ENCODE data around the gene CCDC149.

The CCDC149 gene

DNA sequence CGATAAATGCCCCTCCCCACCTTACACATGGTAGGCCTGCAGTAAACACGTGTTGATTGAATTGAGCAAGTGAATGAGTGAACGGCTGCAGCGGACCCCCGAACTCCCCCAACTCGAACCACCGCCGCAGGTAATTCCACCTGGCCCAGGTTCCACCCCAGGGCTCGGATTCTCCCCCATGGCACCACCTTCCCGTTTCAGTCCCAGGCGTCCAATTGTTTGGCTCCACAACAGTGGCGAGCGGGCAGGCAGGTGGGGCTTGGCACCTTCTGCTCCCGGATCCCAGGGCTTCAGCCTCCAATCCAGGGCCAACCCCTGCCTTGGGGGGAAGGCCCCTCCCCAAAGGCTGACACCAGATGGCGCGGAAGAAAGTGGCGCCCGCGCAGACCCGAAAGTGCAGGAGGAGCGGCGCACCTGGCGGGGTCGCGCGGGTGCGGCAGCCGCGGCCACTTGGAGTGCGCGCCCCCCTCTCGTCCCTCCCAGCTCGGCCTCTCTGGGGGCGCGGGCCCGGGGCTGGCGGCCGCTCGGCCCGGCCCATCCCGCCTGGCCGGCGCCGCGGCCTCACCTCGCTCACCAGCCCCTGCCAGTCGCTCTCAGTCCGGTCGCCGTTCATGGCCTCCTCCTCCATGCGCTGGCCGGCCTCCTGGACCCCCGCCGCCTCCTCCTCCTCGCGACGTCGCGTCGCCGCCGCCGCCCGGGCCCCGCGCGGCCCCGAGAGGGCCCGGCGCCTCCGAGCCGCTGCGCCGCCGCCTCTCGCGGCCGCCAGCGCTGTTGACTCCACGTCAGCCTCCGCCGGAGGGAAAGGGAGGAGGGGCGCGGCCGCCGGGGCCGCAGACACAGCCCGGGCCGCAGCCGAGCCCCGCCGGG is at the start of gene CCDC149:
Gene CCDC149 (minus strand): TSS at position 791 of the 867 bp plus-strand sequence. CDS start 178 bp downstream, at position 613.
- peak in 1 of 2 donors; percentile 42 for DNase-seq

DNA sequence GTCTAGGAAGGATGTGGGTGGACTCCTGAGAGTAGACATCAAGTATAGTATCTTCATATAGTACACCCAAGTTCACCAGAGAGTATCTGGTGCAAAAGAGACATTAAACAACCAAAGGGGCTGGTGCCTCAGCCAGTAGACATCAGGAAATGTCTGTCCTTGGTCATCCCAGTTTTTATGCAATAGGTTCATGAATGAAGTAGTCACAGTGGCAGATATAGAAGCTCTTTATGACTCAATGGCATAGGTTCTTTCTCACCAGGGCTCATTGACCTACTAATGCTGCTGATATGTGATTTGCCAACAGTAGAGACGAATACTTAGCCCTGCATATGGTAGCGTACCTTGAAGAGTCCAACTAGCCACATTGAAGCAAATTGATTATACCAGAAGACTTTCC is 45.0 kb upstream of the CCDC149 start:
- no peak for DNase-seq

DNA sequence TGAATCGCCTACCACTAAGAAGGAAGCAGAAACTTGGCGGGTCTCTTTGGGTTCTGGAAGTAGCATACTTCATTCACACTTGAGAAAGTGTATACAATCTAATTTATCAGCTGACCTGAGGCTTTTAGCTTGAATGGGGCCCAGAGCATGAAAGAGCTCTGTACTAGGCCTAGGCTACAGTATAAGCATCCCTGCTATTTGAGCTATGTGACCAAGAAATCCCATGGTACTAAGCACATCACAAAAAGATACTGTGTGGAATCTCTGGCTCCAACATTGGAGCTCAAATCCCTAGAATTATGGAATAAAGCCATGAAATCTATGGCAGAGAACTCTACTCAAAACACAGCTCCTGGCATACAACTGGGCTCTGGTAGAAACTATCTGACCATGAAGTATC is 43.9 kb upstream of the CCDC149 start:
- no peak for DNase-seq

DNA sequence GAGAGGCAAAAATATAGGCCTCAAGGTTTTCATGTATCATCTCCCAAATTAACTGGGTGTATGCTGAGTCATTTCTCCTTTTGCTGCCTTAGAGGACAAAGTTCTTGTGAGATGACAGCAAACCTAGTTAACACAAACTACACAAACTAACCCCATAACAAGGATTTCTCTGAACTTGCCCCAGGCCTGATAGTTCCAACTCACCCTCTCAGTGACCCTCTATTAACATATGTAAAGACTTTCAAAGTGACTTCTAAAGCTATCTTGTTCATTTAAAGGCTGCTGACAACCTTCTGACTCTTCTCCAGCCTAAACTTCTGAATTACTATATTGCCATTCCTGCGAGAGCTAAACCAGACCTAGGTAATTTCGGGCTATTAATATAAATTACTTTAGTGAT is 43.2 kb upstream of the CCDC149 start:
- no peak for DNase-seq

DNA sequence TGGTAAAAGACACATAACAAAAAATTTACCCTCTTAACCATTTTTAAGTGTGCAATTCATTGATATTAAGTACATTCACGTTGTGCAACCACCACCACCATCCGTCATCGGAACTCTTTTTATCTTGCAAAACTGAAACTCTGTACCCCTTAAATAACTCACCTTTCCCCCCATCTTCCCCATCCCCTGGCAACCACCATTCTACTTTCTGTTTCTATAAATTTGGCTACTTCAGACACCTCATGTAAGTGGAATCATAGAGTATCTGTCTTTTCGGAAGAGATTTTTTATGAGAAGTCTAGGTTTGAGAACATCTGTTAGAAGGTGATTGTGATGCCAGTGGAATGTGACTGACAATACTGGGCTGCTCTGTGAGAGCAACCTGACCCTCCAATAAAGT is 39.8 kb upstream of the CCDC149 start:
- DNase-seq: no peak

DNA sequence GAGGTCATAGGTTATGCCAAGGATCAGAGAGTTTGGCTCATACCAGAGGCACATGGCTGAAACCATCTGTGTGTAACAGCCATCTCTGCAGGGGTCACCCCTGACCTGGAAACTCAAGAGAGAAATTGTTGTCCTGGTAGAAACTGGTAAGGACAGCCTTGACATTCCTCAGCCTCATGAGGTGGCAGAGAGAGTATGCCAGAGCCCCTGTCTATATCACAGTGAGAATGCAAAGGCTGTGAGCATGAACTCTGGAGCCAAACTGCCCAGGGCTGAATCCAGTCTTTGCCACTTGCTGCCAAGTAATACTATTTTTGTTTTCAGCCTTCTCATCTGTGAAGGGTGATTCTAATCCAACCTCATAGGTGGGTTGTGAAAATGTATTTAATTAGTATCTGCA is 37.1 kb upstream of the CCDC149 start:
- no peak for DNase-seq

DNA sequence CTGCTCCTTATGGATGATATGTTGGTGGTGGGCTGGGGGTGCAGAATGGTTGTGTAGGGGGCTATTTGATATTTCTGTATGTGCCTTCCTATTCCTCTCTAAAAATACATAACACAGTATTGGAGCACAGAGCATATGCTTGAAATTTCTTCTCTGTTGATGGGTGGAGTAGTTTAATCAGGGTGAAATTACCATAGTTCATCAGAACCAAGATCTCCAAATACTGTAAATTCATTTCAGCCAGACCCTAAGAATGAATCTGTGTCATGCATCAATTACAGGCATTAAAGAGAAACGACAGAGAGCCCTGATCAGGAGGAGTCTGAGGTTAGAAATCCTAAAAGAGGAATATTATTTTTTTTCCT is 25.1 kb upstream of the CCDC149 start:
- no peak for DNase-seq

DNA sequence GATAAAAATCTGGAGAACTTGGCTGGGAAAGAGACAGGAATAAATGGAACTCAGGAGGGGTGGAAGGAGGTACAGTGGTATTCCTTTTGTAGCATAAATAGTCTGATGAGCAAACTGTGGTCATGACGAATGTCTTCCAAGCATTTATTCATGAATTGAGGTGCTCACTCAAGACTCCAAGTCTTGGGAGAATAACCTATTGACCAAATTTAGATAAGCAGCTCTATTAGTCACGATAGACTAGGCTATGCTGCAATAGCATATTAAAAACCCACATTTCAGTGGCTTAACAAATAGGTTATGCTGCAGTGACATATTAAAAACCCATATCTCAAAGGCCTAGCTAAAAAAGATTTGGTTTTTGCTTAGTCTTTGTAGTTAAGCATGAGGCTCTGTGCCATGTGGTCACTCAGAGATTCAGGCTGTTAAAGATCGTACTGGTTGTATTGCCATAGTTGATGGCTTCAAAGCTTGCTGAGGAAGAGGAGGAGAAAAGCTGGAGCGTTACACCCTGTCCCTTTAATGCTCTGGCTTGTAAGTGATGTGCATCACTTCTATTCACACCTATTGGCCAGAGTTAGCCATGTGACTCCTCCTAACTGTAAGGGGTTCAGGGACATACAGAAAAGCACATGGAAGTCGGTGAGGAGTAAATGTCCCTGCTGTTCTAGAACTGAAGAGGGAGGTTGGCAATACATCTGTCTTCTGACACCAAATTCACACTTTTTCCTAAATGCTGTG is 24.5 kb upstream of the CCDC149 start:
- DNase-seq: no peak

DNA sequence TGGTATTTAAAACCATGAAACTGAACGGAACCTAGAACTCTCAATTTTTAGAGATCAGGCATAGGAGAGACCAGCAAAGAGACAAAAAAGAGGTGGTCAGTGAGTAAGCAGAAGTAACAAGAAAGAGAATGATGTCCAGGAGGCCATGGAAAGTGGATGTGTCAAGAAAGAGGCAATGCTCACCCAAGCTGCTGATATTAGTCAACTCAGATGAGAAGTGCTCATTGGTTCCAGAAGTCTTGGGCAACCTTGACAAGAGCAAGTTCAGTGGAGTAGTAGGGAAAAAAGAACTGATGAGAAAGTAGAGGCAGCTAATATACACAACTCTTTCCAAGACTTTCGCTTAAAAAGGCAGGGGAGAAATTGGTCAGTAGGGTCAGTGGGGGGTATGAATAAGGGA is 23.0 kb upstream of the CCDC149 start:
- DNase-seq: no peak

DNA sequence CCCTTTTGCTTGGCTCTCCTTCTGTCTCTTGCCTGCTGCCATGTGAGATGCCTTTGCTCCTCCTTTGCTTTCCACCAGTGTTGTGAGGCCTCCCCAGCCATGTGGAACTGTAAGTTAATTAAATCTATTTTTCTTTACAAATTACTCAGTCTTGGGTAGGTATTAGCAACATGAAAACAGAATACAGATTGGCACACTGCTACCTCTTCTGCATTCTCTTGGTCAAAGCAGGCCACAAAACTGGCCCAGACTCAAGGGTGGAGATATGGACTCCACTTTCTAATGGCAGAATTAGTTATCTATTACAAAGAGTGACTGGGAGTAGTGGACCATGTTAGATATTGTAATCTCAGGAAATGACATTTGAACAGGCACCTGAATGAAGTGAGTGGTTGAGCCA is 21.5 kb upstream of the CCDC149 start:
- DNase-seq: no peak

DNA sequence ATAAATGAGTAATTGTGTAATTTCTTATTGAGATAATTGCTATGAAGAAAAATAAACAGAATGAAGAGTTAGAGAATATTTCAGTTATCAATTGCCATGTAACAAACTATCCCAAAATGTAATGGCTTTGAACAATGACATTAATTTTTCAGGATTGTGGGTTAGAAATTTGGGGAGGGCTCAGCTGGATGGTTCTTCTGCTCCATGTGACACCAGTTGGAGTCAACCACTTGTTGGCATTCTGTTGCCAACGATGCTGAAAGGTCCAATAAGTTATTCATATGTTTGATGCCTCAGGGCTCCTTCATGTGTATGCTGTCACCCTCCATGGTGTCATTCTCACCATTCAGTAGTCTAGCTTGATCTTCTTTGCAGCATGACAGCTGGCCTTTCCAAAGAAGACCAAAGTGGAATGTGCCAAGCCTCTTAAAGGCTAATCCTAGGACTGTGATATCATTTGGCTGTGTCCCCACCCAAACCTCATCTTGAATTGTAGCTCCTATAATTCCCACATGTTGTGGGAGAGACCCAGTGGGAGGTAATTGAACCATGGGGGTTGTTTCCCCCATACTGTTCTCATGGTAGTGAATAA is 20.9 kb upstream of the CCDC149 start:
- no peak for DNase-seq

DNA sequence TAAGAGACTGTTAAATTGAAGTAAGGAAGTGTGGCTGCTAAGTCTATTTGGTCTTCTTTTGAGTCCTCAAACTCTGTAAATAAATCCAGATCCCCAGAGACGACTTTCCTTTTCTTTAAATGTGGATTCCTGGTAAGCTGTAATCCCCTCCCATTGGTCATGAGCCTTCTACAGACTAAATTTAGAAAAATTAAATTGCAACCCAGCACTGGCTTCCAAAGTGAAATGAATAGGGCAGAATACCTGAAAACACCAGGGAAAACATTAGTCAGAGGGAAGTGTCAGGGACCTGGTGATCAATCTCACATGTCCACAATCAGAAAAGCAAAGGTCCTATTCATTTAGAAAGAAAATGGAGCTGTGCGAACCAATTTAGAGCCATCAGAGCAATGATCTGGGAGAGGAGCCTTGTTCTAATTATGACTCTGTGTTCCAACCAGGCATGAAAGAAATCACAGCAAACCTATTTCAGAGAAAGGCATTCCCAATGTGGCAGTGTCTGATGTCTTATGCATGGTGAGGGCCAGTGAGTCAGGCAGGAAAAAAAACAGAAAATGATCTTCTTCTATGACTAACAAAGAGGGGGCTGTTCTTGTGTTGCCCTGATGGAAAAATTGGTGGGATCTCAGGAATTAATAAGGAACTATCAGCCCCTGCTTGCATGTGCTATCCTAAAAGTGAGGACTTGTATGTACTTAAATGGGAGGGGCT is 19.8 kb upstream of the CCDC149 start:
- no peak for DNase-seq

DNA sequence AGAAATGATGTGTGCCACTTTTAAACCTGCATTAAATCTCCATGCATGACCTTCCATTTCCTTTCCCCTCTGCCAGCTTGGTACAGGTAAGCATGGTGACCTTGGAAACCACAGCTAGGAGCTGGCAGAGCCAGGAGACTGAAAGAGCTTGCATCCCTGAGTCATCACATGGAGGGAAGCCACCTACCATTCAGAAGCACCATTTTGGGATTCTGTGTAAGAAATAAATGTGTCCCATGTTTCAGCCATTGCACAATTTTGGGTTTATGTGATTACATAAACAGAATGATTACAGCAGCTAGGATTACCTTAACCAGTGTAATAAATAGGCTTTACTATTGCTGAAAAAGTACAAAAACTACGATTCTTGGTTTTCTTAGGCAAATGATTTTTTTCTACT is 17.3 kb upstream of the CCDC149 start:
- DNase-seq: no peak

DNA sequence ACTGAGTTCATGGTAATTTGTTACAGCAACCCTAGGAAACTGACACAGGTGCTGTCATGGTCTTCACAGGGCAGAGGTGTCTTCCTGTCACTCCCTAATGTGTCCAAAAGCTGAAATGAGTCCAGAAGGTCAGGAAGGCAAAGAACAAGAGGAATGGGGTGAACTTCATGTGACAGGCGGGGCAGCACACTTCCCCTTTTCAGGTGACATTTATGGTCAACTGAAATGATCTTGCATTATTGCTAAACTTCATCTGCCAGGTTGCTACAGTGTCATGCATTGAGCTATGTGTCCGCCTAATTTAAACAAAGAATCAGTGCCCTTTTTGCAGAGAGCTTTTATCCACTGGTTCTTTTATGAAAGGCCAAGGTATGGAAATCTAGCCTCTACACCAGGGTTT is 15.9 kb upstream of the CCDC149 start:
- DNase-seq: no peak

DNA sequence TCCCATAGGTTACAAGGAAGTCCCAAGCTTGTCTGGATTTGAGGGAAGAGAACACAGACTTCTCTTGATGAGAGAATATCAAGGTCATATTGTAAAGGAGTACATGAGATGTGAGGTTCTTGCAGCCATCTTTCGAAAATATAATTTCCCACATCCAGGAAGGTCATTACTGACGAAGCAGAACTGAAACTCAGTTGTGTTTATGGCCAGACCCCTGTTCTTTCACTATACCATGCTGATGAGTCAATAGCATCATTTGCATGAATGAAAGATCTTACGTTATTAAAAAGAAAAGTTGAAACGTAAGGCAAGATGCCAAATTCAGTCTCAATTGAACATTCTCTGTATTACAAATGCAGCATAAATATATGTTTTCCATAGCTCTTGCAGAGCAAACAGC is 14.2 kb upstream of the CCDC149 start:
- DNase-seq: no peak

DNA sequence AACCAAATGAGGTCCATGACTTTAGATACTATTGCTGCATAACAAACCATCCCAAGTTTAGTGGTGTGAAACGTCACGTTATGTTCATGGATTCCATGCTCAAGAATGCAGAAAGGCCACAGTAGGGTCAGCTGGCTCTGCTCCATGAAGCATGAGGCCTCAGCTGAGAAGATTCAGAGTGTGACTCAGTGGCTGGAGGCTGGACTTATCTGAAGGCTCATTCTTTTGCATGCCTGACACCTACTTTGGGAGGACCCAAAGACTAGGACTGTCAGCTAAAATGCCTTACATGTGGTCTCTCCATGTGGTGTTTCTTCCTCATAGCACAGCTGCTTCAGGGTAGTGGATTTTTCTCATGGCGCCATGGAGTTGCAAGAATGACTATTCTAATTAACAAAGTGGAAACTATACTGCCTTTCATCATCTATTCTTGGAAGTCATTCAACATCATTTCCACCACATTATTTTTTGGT is 11.5 kb upstream of the CCDC149 start:
- DNase-seq: no peak

DNA sequence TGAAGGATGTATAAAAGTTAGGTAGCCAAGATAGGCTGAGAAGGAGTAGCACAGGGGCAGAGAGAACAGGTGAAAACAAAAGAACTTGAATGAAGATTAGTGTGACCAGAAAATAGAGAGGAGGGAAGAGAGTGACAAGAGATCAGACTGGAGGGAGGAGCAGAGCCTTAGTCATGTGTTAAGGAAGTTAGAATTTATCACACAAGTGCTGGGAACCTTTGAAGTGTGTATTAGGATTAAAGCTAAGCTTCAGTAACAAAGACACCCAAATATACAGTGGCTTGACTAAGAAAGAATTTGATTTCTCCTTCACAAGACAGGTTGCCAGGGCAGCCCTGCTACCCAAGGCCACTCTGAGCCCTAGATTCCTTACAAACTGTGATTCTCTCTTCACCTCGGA is 10.7 kb upstream of the CCDC149 start:
- DNase-seq: no peak

DNA sequence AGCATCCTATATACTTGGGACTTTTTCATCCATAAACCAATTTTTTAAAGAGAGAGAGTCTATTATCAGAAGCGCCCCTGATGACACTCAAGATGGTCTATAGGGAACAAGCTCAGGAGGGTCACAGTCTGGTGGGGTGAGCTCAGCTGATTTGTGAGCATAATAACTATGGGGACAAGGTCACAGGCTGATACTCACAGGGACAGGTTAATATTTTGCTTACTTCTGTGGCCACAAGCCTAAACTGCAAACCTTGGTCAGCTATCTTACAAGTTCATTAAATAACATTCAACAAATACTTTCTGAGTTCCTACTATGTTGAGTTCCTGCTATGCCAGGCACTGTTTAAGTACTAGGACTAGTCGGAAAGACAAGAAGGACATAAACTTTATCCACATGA is 10.2 kb upstream of the CCDC149 start:
- DNase-seq: no peak

DNA sequence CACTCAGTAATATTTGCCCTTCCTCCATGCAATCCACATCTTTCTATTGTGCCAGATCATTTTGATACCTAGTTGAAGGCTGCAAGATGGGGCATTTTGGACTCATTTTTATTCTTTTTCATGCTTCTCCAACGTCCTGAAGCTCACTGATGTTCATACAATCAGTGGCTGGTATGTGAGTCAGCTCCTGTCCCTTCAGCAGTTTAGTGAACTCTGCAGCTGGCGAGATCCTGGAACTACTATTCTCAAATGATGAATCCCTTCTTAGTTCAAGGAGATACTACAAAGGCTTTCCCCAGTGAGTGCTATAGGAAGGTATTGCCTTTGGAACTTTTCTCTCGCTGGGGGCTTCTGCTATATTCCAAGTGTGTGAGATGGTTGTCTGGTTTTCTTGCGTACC is 9.6 kb upstream of the CCDC149 start:
- DNase-seq: no peak

DNA sequence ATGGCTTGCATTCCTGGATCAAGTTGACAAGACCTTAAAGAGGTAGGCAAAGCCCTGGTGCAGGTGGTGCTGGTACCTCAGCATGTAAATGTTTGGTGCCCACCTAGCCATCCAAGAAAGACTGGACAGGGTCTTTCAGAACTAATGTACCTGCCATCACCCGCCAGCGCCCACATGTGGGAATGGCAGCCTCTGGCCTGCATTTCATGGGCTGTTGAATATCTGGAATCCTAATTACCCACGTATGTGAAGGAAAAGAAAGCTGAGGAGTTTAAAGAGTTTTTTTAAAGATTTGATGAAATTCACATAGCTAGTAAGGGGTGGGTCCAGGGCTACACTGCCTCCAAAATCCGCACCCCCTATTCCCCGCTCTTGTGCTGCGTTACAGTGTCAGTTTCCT is 8.6 kb upstream of the CCDC149 start:
- no peak for DNase-seq

DNA sequence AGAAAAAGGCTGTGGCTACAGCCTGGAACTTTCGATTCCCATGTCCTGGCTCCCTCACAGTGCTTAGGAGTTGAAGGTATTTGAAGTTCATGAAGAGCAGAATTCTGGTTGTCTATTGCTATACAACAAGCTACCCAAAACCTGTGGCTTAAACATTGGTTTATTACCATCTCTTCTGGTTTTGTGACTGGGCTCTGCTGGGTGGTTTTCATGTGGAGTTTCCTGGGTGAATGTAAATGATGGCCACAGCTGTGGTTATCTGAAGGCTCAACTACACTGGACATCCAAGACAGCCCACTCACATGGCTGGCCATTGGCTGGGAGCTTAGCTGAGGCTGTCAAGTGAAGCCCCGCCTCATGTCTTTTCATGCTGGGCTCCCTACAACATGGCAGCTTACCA is 7.2 kb upstream of the CCDC149 start:
- DNase-seq: no peak

DNA sequence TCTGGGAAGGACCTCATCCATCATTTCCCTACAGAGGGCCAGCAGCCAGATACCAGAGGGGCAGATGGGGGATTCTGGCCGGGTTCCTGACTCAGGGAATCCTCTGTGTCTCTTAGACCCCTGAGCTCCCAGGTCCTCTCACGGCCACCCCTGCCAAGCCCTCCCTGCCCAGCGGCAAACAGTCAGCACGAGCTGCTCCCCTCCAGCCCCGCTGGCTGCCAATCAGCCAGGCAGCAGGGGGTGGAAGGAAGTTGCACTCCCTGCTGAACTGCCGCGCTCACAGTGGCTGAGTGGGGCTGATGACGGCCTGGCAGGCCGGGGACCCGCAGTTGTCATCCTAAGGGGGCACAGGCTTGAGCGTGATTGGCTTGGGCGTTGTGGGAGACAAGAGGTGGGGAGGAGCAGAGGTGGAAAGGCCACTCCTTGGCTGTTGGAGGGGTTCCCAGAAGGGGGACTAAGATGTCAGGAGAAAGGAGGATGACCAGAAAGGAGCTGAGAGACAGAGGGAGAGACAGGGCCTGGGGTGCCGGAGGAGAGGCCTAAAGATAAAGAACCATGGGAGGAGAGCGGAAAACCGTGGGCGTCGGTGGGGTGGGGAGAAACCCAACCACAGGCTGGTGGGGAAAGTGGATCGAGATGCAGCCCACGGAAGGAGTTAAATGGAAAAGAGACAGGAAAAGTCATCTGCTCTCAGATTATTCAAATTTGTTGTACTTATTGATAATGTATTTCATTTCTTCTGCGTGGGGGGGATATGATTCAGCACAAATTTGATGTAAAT is 4.4 kb upstream of the CCDC149 start:
- no peak for DNase-seq
